ENCODE results near the gene LILRB3. TPM values are rescaled to one million over a fixed set of nuclear protein-coding genes. Genes with fewer than 3 reads are reported as not detected.
"Not testable (repeated sequence)": the region's sequence is repeated elsewhere in the genome, so short reads cannot be mapped to it uniquely, and the experiment has no call there.

Gene LILRB3
- total RNA-seq, 1 experiment from 2014 or later, result not detected

DNA sequence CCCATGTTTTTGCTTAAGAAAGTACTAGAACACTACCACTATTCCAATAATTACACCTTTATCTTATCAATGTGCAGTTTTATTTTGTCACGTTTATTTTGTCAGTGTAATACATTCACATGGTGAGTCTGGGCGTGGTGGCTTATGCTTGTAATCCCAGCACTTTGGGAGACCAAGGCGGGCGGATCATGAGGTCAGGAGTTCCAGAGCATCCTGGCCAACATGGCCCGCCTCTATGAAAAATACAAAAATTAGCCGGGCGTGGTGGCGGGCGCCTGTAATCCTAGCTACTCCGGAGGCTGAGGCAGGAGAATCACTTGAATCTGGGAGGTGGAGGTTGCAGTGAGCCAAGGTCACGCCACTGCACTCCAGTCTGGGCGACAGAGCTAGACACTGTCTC, 28.3 kb downstream of the LILRB3 start:
- DNase-seq; H3K4me3 ChIP-seq (ENCODE audit: insufficient read depth, low read depth, low read length); H3K27me3 ChIP-seq (ENCODE audit: control insufficient read depth, insufficient read depth, low read length): not testable (repeated sequence)
- H3K36me3 ChIP-seq (replicated peaks; ENCODE audit: control insufficient read depth, insufficient read depth, low read length), result peaks cover 10% of the 10 kb centered on the region

GRCh38 chr19:54193011-54193410, 29.8 kb downstream of the LILRB3 start:
- H3K27me3 ChIP-seq (ENCODE audit: control insufficient read depth, insufficient read depth, low read length), result no peaks in the 10 kb centered on the region
- DNase-seq, result peak; percentile 11
- no peak overlapping the region for H3K4me3 ChIP-seq (ENCODE audit: insufficient read depth, low read depth, low read length)
- H3K36me3 ChIP-seq (replicated peaks; ENCODE audit: control insufficient read depth, insufficient read depth, low read length), result peaks cover 10% of the 10 kb centered on the region

DNA sequence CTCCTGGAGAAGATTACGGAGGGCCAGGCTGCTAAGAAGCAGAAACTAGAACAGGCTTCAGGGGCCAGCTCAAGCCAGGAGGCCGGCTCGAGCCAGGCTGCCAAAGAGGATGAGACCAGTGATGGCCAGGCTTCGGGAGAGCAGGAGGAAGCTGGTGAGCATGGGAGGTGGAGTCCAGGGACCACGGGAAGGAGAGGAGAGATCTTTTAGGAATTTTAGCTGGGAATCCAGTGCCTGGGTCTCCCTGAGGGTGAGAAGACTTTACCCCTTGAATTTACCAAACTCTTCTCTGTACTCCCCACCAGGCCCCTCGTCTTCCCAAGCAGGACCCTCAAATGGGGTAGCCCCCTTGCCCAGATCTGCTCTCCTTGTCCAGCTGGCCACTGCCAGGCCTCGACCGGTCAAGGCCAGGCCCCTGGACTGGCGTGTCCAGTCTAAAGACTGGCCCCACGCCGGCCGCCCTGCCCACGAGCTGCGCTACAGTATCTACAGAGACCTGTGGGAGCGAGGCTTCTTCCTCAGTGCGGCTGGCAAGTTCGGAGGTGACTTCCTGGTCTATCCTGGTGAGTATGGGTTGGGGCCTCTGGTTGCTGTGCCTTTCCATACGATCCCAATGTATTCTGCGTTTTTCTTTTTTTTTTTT, 30.9 kb downstream of the LILRB3 start:
- H3K36me3 ChIP-seq (replicated peaks; ENCODE audit: control insufficient read depth, insufficient read depth, low read length), result peaks cover 14% of the 10 kb centered on the region
- DNase-seq, result no peak
- H3K27me3 ChIP-seq (ENCODE audit: control insufficient read depth, insufficient read depth, low read length), result no peaks in the 10 kb centered on the region
- peak overlapping the region; percentile 90 for H3K4me3 ChIP-seq (ENCODE audit: insufficient read depth, low read depth, low read length)

GRCh38 chr19:54191011-54191810, 31.6 kb downstream of the LILRB3 start, which contains the start of gene TSEN34:
TSEN34 (plus strand) TSS chr19:54191308; CDS start chr19:54191365, 57 bp downstream.
- H3K36me3 ChIP-seq (replicated peaks; ENCODE audit: control insufficient read depth, insufficient read depth, low read length), result peaks cover 17% of the 10 kb centered on the region
- peak within 1 kb of the TSS; percentile 90 for H3K4me3 ChIP-seq (ENCODE audit: insufficient read depth, low read depth, low read length)
- no peaks in the 10 kb centered on the region for H3K27me3 ChIP-seq (ENCODE audit: control insufficient read depth, insufficient read depth, low read length)
- peak; percentile 95 for DNase-seq

- DNase-seq, result peak; percentile 95
- Histone ChIP-seq H3K4me3 (ENCODE audit: insufficient read depth, low read depth, low read length) (peak overlapping the region; percentile 90), H3K27me3 (ENCODE audit: control insufficient read depth, insufficient read depth, low read length) (no peaks in the 10 kb centered on the region), H3K36me3 (replicated peaks; ENCODE audit: control insufficient read depth, insufficient read depth, low read length) (peaks cover 17% of the 10 kb centered on the region)
Observed at GRCh38 chr19:54190503-54191010, 32.2 kb downstream of the LILRB3 start.

DNA sequence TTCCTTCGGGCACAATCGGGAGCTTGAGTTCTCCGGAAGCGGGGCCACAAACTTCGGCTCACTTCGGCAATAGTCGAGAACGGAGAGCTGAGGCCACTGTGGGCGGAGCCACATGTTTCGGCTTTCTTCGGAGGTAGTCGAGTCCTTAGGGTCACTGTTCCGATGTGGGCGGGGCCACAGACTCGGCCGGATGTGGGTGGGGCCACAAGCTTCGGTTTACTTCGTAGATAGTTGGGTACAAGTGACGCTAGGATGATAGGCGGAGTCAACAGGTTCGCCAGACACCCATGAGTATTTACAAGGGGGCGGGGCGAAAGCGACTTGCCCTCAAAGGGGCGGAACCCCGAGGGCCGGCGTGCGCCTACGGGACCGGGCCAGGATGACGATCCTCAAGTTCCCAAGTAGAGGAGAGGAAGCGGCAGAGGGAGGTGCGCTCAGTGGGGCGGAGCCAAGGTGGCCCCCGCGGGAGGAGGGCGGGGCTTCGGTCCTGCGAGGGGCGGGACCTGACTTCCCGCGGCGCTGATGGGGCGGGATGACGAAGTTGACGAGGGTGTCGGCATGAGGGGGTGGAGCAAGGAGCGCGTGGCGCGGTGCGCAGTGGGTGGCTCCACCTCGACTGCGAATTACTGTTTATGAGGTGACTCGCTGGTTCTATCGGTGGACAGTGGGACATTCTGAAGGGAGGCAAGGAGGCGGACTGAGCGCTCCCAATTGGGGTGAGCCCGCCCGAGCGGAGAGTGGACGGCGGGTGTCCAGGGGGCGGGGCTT, 32.9 kb downstream of the LILRB3 start:
- Histone ChIP-seq H3K27me3 (ENCODE audit: control insufficient read depth, insufficient read depth, low read length) (no peaks in the 10 kb centered on the region), H3K36me3 (replicated peaks; ENCODE audit: control insufficient read depth, insufficient read depth, low read length) (peaks cover 17% of the 10 kb centered on the region), H3K4me3 (ENCODE audit: insufficient read depth, low read depth, low read length) (peak overlapping the region; percentile 90)
- peak; percentile 95 for DNase-seq

DNA sequence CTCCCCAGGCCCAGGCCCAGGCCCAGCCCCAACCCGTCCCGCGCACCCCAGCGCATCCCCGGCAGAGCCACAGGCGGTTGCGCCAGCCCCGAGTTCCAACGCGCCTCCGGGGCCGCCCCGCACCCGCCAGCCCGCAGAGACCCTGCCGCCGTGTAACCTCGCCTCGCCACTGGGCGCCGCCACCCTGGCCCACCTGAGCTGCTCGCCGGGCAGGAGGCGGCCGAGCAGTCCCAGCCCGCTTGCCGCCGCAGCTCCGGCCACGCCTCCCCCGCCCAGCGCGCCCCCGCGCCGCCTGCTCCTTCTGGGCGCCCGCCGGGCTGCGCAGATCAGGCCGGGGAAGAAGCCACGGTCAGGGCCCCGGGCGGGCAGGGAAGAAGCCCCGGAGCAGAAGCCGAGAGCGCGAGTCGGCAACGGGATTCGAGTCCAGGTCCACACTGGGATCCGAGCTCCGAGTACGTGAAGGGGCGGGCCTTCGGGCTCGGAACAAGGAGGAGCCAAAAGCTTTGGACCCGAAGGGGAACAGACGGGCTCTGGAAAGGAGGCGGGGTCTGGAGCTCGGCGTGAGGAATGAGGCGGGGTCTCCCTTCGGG, 33.6 kb downstream of the LILRB3 start, which contains the start of gene MBOAT7:
MBOAT7 (minus strand) TSS at position 436 of the 590 bp plus-strand sequence. CDS start 1,072 bp downstream, outside the sequence.
- peak within 1 kb of the TSS; percentile 90 for H3K4me3 ChIP-seq (ENCODE audit: insufficient read depth, low read depth, low read length)
- H3K36me3 ChIP-seq (replicated peaks; ENCODE audit: control insufficient read depth, insufficient read depth, low read length), result peaks cover 15% of the 10 kb centered on the region
- peak; percentile 97 for DNase-seq
- H3K27me3 ChIP-seq (ENCODE audit: control insufficient read depth, insufficient read depth, low read length), result no peaks in the 10 kb centered on the region

DNA sequence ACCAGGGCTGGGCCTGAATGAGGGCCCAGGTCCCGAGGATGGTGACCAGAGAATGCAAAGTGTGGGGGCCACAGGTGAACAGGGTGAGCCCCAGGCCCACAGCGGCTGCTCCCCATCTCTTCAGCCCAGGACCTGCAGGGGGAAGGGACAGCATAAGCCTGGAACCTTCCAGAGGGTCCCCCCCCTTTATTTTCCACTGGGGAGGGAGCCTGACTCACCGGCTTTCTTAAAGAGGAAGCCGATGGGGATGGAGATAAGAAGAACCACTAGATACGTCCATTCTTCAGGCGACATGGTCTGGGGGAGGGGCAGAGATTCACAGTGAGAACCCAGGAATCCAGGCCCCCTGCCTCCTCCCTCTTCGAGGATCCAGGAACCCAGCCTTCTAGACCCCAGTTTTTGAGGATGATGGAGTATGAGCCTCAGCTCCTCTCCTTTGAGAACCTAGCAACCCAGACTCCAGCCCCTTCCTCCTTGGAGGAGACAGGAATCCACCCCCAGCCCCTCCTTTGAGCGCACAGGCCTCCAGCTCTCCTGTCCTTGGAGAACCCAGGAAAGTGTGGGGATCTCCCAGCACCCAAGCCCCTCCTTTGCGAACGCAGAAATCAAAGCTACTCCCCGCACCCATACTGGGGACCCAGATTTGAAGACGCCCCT, 34.5 kb downstream of the LILRB3 start:
- peak overlapping the region; percentile 71 for H3K4me3 ChIP-seq (ENCODE audit: insufficient read depth, low read depth, low read length)
- DNase-seq, result peak; percentile 67
- H3K36me3 ChIP-seq (replicated peaks; ENCODE audit: control insufficient read depth, insufficient read depth, low read length), result peaks cover 12% of the 10 kb centered on the region
- no peaks in the 10 kb centered on the region for H3K27me3 ChIP-seq (ENCODE audit: control insufficient read depth, insufficient read depth, low read length)

- peak; percentile 4 for DNase-seq
- no peaks in the 10 kb centered on the region for H3K27me3 ChIP-seq (ENCODE audit: control insufficient read depth, insufficient read depth, low read length)
- no peak overlapping the region for H3K4me3 ChIP-seq (ENCODE audit: insufficient read depth, low read depth, low read length)
- H3K36me3 ChIP-seq (replicated peaks; ENCODE audit: control insufficient read depth, insufficient read depth, low read length), result peaks cover 10% of the 10 kb centered on the region
Observed at GRCh38 chr19:54186934-54187381, 35.8 kb downstream of the LILRB3 start.

GRCh38 chr19:54186351-54186750, 36.5 kb downstream of the LILRB3 start:
- no peak overlapping the region for H3K4me3 ChIP-seq (ENCODE audit: insufficient read depth, low read depth, low read length)
- H3K36me3 ChIP-seq (replicated peaks; ENCODE audit: control insufficient read depth, insufficient read depth, low read length), result peaks cover 10% of the 10 kb centered on the region
- no peaks in the 10 kb centered on the region for H3K27me3 ChIP-seq (ENCODE audit: control insufficient read depth, insufficient read depth, low read length)
- peak; percentile 6 for DNase-seq

GRCh38 chr19:54183431-54183830, 39.4 kb downstream of the LILRB3 start:
- H3K36me3 ChIP-seq (replicated peaks; ENCODE audit: control insufficient read depth, insufficient read depth, low read length), result peaks cover 10% of the 10 kb centered on the region
- DNase-seq, result peak; percentile 13
- H3K4me3 ChIP-seq (ENCODE audit: insufficient read depth, low read depth, low read length), result no peak overlapping the region
- H3K27me3 ChIP-seq (ENCODE audit: control insufficient read depth, insufficient read depth, low read length), result no peaks in the 10 kb centered on the region

DNA sequence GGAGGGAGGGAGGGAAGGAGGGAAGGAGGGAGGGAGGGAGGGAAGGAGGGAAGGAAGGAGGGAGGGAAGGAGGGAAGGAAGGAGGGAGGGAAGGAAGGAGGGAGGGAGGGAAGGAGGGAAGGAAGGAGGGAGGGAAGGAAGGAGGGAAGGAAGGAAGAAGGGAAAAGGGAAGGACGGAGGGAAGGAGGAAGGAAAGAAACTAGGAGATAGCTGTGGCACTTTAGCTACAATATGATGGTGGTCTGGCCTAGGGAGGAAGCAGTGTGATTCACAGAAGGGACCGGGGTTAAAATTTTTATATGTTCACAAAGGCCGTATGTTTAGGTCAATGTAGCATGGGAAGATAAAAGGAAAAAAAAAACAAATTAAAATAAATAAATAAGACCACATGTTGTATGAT, 40.9 kb downstream of the LILRB3 start:
- H3K27me3 ChIP-seq (ENCODE audit: control insufficient read depth, insufficient read depth, low read length); H3K36me3 ChIP-seq (replicated peaks; ENCODE audit: control insufficient read depth, insufficient read depth, low read length); H3K4me3 ChIP-seq (ENCODE audit: insufficient read depth, low read depth, low read length); DNase-seq: not testable (repeated sequence)

DNA sequence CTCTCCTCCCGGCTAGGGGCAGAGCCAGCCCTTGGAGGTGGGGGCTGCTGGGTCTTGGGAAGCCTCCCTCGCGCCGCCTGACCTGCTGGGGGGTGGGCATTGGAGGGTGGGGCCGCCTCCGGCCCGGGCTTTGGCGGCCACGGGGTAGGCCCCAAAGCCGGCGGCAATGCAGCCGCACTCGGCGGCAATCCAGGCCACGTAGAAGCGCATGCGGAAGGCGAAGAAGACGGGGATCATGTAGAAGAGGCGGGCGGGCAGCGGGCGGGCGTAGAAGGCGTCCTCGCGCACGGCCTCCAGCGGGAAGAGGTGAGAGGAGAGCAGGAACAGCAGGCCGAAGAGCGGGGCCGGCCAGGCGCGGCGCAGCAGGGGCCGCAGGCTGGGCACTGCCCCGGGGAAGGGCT, 42.1 kb downstream of the LILRB3 start:
- H3K36me3 ChIP-seq (replicated peaks; ENCODE audit: control insufficient read depth, insufficient read depth, low read length), result peaks cover 5% of the 10 kb centered on the region

More for the DNA sequence above, 42.1 kb downstream of the LILRB3 start:
- Histone ChIP-seq H3K27me3 (ENCODE audit: control insufficient read depth, insufficient read depth, low read length) (no peaks in the 10 kb centered on the region), H3K4me3 (ENCODE audit: insufficient read depth, low read depth, low read length) (no peak overlapping the region)
- no peak for DNase-seq

Measured in H7 (cell line).